Fibroblast of lung (primary cell): ENCODE data around the gene OTUD4.

ENCODE experiments used
- EZH2 ChIP-seq: IDR thresholded peaks from 2 replicates; pipeline ENCODE4 v1.5.1; 2012; ENCODE audit warnings: low read length, control low read depth, mild to moderate bottlenecking; ENCODE audit errors: missing control alignments
- TF ChIP-seq, protein P1 (sequence below), 2 donors: IDR thresholded peaks in 1 of 2; conservative IDR thresholded peaks in 1 of 2; 1 replicate in 1 of 2; 2 replicates in 1 of 2; pipeline ENCODE4 v1.5.1; 2011 to 2012; ENCODE audit warnings: low read length in 2 of 2, control low read depth in 1 of 2, inconsistent platforms in 1 of 2, low read depth in 1 of 2, mild to moderate bottlenecking in 1 of 2

DNA sequence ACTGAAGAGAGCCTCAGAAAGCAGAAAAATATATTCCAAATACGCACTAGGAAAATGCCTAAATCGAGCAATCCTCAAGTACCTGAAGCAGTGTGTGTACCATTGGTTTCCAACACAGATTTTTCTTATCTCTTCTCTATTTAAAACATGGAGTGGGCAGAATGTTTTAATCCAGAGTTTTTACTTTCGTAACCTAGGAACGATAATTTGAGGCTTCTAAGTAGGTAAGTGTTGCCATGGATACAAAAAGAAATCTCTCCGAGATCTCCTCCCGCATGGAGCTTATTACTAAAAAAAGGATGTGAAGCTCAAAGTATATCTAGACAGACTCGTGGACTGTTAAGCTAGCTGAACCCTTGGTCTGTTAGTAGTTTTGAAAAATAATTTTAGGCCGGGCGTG, 23.0 kb upstream of the OTUD4 start:
- TF ChIP-seq, protein P1, sequence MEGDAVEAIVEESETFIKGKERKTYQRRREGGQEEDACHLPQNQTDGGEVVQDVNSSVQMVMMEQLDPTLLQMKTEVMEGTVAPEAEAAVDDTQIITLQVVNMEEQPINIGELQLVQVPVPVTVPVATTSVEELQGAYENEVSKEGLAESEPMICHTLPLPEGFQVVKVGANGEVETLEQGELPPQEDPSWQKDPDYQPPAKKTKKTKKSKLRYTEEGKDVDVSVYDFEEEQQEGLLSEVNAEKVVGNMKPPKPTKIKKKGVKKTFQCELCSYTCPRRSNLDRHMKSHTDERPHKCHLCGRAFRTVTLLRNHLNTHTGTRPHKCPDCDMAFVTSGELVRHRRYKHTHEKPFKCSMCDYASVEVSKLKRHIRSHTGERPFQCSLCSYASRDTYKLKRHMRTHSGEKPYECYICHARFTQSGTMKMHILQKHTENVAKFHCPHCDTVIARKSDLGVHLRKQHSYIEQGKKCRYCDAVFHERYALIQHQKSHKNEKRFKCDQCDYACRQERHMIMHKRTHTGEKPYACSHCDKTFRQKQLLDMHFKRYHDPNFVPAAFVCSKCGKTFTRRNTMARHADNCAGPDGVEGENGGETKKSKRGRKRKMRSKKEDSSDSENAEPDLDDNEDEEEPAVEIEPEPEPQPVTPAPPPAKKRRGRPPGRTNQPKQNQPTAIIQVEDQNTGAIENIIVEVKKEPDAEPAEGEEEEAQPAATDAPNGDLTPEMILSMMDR (conservative IDR thresholded peaks at IDR 0.05 in 1 of 2, IDR thresholded peaks at IDR 0.05 in 1 of 2; ENCODE audit: low read depth in 1 of 2, low read length in 2 of 2), result no peak
- TF ChIP-seq EZH2, result no peak
